ENCODE data around the gene OPN1MW3.
"Not testable (repeated sequence)": the region's sequence is repeated elsewhere in the genome, so short reads cannot be mapped to it uniquely, and the experiment has no call there.

The OPN1MW3 gene

DNA sequence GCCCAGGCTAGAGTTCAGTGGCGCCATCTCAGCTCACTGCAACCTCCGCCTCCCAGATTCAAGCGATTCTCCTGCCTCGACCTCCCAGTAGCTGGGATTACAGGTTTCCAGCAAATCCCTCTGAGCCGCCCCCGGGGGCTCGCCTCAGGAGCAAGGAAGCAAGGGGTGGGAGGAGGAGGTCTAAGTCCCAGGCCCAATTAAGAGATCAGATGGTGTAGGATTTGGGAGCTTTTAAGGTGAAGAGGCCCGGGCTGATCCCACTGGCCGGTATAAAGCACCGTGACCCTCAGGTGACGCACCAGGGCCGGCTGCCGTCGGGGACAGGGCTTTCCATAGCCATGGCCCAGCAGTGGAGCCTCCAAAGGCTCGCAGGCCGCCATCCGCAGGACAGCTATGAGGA is at the start of gene OPN1MW3:
TSS of gene OPN1MW3 (plus strand) at position 301 of the 400 bp plus-strand sequence. CDS start at position 339, 38 bp downstream.
- not testable (repeated sequence) for DNase-seq

DNA sequence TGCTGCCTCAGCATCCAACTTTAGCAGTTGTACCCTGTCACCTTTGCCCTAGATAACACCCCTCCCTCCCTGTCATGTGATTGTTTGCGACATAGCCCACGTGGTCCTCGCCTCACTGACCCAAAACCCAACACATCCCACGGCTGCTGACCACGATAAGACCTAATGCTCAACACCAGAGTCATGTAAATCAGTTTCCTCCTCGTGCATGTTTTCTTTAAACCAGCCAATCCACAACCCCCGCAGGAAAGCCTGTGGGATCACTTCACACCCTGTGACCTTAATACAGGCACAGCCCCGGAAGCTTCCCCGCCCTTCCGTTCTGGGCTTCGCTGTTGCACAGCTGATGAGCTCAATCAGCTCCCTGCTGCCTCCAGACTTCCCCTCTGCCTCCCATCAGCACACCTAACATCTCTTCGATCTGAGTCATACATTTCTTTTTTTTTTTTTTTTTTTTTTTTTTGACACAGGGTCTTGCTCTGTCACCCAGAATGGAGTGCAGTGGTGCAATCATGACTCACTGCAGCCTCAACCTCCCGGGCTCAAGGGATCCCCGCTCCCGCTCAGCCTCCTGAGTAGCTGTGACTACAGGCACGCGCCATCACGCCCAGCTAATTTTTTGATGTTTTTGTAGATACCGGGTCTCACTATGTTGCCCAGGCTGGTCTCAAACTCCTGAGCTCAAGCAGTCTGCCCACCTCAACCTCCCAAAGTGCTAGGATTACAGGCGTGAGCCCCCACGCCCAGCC is 47.5 kb upstream of the OPN1MW3 start:
- not testable (repeated sequence) for DNase-seq

DNA sequence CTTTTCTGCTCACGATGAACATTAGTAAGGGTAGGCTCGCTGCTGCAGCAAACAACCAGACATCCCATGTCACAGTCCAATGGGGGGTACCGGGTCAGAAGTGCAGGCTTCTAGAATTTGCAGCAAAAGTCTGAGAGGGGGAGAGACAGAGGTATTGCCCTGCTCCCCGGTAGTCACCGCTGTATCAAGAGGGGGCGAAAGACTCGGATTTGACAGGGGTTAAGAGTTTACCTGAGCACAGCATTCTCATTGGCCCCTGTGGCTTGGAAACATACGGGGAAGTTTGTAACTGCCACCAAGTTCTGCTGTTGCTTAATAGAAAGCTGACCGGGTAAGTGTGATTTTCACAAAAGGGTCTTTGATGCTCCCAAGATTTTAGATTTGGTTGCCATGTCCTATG is 46.3 kb upstream of the OPN1MW3 start:
- DNase-seq = not testable (repeated sequence)

DNA sequence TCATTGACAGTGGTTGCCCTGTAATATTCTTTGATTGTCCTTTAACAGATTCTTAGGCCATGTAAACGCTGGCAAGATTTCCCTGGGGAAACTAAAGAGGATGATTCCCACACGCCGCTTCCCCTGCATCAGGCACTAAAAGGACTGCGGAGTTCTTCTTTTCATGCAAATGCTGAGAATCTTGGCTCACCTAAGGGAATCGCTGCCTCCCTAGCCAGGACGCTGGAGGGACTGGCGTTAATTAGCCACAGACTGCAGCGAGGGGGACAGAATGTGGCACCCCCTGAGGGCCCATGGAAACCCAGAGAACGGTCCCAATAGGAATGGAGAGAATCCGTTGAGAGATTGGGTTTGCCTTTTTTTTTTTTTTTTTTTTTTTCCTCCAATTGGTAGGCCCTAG is 45.9 kb upstream of the OPN1MW3 start:
- DNase-seq = not testable (repeated sequence)

DNA sequence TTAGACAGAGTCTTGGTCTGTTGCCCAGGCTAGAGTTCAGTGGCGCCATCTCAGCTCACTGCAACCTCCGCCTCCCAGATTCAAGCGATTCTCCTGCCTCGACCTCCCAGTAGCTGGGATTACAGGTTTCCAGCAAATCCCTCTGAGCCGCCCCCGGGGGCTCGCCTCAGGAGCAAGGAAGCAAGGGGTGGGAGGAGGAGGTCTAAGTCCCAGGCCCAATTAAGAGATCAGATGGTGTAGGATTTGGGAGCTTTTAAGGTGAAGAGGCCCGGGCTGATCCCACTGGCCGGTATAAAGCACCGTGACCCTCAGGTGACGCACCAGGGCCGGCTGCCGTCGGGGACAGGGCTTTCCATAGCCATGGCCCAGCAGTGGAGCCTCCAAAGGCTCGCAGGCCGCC is 37.9 kb upstream of the OPN1MW3 start, which contains the start of gene OPN1MW2:
TSS of gene OPN1MW2 (plus strand) at position 301 of the 400 bp plus-strand sequence. CDS start at position 361, 60 bp downstream.
- DNase-seq = not testable (repeated sequence)

DNA sequence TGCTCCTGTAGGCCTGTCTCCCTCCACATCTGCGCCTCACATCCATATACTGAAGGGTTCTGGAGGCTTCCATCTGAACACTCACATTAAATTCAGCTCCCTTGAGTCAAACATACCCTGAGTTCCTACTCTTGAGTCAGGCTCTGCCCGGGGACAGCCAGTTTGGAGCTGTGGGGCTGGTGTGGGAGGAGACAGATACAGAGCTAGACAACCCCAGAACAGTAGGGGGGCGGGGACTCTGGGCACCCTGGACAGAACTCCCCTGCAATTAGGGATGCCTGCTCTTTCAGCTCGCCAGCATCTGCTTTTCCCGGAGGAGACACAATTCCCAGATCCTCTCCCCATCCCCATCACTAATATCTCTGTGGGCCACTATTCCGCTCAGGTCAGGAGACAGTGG is 32.1 kb upstream of the OPN1MW3 start:
- not testable (repeated sequence) for DNase-seq

DNA sequence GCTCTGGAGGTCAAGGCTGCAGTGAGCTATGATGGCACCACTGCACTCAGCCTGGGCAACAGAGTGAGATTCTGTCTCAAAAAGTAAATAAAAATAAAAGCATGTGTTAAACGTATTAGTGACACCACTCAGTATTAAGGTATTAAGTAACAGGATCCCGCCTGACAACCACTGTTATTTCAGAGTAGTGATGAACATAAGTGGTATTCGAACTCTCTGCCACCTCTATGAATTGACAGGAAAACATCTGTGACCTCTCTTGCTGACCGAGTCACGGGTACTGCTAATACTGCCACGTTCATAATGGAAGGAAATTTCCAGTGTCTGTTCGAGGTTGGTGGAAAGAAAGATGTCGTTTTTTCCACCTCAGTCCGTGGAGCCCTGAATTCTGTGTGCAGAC is 30.7 kb upstream of the OPN1MW3 start:
- not testable (repeated sequence) for DNase-seq

DNA sequence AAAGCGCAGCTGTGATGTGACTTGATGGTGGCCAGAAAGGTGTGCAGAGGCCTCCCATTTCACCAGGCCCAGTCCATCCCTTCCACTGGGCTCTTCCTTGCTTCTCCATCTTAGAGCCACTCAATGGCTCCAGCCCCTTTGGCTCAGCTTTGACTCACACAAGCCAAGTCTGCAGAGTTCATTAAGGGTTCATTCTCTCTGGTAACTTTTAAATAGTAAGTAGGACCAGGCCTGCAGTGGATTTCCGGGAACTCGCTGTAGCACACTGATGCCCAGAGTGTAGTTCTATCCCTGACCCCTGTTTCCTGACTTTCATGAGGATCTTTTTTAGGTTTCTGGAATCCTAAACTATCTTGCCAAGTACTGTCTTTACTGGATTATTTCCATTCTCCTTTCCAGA is 25.9 kb upstream of the OPN1MW3 start:
- DNase-seq = not testable (repeated sequence)

DNA sequence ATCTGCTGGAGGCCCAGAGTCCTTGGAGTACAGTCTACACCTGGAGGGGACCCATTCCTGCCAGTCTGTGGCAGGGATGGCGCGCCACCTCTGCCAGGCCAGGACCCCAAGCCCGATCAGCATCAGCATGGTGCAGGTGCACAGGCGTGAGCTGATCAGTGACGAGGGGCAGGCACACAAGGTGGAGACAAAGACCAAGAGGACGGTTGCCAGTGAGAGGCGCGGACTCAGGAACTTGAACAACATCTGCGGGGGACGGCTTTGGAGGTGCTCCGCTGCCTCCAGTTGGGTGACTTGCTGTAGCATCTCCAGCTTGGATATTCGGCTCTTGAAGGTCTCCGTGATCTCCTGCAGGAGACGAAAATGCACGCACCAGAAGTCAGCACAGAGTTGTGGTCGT is 23.8 kb upstream of the OPN1MW3 start:
- not testable (repeated sequence) for DNase-seq

DNA sequence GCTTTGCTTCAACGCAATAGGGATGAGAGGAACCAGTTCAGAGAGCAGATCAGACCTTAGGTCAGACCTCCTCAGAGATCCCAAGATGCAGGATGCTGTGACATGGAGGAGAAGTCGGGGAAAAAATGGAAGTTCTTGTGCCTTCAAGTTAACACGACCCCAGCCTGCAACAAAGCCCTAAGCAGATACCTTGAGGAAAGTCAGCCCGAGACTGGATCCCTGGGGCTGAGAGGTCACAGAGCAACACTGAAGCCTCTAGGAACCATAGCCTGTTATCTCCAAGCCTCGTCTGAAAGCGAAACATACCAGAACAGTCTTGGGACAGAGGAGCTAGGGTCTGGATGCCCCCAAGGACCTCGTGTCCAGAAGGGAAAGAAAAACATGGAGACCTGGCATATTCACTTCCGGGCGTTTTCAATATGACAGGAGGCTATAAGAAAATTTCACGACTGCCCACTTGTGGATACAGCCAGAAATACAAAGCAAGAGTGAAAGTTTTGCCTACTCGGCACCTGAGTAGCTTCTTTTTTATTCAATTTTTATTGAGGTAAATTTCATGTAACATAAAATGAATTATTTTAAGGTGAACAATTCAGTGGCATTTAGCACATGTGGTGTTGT is 18.3 kb upstream of the OPN1MW3 start:
- not testable (repeated sequence) for DNase-seq

DNA sequence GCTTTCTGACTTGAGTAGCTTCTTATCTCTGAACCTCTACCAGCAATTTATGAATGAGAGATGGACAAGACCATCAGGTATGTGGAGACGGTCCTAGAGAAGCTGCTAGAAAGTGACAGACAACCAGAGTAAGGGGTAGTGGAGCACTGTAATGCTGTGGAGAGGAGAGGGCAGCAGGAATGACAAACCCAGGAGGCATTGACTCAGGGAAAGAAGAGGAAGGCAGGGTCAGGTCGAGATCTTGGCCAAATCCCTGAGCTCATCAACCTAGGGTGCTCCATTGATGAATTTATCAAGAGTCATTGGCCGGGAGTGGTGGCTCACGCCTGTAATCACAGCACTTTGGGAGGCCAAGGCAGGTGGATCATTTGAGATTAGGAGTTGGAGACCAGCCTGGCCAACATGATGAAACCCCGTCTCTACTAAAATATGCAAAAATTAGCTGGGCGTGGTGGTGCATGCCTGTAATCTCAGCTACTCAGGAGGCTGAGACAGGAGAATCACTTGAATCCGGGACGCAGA is 17.3 kb upstream of the OPN1MW3 start:
- not testable (repeated sequence) for DNase-seq

DNA sequence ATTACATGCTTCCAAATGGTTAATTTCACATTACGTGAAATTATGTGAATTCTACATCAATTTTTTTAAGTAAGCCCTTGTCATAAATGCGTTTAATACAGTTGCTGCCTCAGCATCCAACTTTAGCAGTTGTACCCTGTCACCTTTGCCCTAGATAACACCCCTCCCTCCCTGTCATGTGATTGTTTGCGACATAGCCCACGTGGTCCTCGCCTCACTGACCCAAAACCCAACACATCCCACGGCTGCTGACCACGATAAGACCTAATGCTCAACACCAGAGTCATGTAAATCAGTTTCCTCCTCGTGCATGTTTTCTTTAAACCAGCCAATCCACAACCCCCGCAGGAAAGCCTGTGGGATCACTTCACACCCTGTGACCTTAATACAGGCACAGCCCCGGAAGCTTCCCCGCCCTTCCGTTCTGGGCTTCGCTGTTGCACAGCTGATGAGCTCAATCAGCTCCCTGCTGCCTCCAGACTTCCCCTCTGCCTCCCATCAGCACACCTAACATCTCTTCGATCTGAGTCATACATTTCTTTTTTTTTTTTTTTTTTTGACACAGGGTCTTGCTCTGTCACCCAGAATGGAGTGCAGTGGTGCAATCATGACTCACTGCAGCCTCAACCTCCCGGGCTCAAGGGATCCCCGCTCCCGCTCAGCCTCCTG is 9.9 kb upstream of the OPN1MW3 start:
- not testable (repeated sequence) for DNase-seq

DNA sequence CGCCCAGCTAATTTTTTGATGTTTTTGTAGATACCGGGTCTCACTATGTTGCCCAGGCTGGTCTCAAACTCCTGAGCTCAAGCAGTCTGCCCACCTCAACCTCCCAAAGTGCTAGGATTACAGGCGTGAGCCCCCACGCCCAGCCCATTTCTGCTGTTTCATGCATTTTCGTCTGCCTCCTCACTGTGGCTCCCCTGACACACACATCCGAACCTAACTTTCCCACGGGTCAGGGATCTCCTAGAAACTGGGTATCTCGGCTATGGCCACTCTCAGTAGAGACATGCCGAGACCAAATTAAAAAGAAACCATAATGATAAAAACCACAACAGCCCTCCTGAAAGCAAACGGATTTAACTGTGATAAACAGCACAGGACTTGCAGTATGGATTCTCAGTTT is 9.3 kb upstream of the OPN1MW3 start:
- DNase-seq = not testable (repeated sequence)

DNA sequence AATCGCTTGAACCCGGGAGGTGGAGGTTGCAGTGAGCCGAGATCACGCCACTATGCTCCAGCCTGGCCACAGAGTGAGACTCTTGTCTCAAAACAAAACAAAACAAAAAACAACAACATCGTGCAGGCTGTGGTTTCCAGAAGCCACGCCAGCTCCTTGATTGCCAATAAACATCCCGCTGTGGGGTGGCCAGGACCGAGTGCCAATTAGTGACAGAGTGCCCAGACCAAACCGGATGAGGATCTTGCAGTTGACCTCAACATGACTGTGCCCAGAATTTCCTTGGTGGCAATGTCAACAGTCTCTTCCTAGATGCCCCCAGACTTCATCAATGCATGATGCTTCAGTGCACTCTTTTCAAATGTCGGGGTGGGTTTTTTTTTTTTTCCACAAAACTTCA is 1.3 kb downstream of the OPN1MW3 start:
- DNase-seq = not testable (repeated sequence)

DNA sequence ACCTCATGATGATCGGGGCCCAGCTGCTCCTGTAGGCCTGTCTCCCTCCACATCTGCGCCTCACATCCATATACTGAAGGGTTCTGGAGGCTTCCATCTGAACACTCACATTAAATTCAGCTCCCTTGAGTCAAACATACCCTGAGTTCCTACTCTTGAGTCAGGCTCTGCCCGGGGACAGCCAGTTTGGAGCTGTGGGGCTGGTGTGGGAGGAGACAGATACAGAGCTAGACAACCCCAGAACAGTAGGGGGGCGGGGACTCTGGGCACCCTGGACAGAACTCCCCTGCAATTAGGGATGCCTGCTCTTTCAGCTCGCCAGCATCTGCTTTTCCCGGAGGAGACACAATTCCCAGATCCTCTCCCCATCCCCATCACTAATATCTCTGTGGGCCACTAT is 5.7 kb downstream of the OPN1MW3 start:
- DNase-seq = not testable (repeated sequence)

DNA sequence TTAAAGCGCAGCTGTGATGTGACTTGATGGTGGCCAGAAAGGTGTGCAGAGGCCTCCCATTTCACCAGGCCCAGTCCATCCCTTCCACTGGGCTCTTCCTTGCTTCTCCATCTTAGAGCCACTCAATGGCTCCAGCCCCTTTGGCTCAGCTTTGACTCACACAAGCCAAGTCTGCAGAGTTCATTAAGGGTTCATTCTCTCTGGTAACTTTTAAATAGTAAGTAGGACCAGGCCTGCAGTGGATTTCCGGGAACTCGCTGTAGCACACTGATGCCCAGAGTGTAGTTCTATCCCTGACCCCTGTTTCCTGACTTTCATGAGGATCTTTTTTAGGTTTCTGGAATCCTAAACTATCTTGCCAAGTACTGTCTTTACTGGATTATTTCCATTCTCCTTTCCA is 11.9 kb downstream of the OPN1MW3 start:
- DNase-seq = not testable (repeated sequence)

DNA sequence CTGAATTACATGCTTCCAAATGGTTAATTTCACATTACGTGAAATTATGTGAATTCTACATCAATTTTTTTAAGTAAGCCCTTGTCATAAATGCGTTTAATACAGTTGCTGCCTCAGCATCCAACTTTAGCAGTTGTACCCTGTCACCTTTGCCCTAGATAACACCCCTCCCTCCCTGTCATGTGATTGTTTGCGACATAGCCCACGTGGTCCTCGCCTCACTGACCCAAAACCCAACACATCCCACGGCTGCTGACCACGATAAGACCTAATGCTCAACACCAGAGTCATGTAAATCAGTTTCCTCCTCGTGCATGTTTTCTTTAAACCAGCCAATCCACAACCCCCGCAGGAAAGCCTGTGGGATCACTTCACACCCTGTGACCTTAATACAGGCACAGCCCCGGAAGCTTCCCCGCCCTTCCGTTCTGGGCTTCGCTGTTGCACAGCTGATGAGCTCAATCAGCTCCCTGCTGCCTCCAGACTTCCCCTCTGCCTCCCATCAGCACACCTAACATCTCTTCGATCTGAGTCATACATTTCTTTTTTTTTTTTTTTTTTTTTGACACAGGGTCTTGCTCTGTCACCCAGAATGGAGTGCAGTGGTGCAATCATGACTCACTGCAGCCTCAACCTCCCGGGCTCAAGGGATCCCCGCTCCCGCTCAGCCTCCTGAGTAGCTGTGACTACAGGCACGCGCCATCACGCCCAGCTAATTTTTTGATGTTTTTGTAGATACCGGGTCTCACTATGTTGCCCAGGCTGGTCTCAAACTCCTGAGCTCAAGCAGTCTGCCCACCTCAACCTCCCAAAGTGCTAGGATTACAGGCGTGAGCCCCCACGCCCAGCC is 27.3 kb downstream of the OPN1MW3 start:
- DNase-seq = not testable (repeated sequence)

DNA sequence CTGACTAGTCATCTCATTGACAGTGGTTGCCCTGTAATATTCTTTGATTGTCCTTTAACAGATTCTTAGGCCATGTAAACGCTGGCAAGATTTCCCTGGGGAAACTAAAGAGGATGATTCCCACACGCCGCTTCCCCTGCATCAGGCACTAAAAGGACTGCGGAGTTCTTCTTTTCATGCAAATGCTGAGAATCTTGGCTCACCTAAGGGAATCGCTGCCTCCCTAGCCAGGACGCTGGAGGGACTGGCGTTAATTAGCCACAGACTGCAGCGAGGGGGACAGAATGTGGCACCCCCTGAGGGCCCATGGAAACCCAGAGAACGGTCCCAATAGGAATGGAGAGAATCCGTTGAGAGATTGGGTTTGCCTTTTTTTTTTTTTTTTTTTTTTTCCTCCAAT is 29.0 kb downstream of the OPN1MW3 start:
- DNase-seq = not testable (repeated sequence)

DNA sequence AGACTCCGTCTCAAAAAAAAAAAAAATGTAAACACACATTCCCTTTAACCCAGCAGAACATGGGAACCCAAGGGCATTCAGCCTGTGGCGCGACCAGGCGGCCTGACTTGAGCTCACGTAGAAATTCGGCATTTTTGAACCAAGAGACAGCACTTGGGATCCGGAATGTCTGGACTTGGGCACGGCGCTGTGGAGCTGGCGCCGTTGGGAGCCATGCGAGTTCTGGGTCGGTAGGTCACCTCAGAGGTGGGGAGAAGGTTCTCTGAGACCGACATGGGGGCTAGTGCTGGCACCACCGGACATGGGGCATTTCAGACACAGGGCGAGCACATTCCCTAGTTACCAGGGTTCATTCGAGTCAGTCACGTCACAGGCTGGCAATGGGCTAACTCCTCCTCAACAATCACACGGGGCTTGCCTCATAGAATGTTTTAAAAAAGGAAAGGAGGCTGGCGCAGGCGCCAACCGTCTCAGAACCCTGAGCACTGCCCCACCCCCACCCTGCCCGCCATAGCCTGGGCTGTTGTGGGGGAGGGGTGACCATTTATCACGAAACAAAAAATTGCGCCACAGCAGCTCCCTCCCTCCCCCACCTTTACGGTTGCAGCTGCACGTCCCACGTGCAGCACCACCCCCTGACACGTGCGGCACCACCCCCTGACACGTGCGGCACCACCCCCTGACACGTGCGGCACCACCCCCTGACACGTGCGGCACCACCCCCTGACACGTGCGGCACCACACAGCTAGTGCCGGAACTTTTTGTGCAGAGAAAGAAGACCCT is 37.6 kb downstream of the OPN1MW3 start, which contains the start of gene TEX28:
TSS of gene TEX28 (minus strand) at position 334 of the 784 bp plus-strand sequence. CDS start 3,007 bp downstream, outside the sequence.
- DNase-seq = no peak
